Measurements from ENCODE around the gene FAM98C. TPM values are rescaled to one million over a fixed set of nuclear protein-coding genes. Genes with fewer than 3 reads are reported as not detected.

The FAM98C gene
- total RNA-seq, 4 donors from 2014 or later: 24.9 to 69.0 (median 50.3) TPM

DNA sequence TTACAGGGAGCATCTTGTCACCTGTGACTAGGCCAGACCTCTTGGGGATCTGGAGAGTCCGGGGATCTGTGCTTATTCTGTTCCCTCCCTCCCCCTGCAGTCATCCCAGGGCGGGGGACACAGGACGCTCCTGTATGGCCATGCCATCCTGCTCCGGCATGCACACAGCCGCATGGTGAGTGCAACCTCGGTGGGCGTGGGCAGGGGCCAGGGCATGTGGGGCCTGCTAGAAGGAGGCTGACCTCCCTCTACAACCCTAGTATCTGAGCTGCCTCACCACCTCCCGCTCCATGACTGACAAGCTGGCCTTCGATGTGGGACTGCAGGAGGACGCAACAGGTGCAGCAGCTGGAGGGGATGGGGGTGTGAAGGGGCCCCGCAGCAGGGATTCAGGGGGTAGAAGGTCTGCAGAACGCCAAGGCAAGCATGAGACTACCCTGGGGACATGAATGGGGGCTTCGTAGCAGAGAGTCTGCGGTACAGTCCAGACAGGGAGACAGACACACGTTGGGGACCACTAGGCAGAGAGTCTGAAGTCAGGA lies 40.6 kb downstream of the FAM98C start:
- 84 to 88% methylated on average over 12 to 14 of the region's 15 CpGs for WGBS, 2 donors
- DNase-seq (ENCODE audit: low spot score in 2 of 2): no peak
- H3K4me1 ChIP-seq: no peaks in the 10 kb centered on the region
- H3K27me3 ChIP-seq: no peaks in the 10 kb centered on the region
- no peaks in the 10 kb centered on the region for H3K9me3 ChIP-seq
- TF ChIP-seq, protein P1, sequence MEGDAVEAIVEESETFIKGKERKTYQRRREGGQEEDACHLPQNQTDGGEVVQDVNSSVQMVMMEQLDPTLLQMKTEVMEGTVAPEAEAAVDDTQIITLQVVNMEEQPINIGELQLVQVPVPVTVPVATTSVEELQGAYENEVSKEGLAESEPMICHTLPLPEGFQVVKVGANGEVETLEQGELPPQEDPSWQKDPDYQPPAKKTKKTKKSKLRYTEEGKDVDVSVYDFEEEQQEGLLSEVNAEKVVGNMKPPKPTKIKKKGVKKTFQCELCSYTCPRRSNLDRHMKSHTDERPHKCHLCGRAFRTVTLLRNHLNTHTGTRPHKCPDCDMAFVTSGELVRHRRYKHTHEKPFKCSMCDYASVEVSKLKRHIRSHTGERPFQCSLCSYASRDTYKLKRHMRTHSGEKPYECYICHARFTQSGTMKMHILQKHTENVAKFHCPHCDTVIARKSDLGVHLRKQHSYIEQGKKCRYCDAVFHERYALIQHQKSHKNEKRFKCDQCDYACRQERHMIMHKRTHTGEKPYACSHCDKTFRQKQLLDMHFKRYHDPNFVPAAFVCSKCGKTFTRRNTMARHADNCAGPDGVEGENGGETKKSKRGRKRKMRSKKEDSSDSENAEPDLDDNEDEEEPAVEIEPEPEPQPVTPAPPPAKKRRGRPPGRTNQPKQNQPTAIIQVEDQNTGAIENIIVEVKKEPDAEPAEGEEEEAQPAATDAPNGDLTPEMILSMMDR (IDR thresholded peaks at IDR 0.05): no peak
- TF ChIP-seq POLR2A (IDR thresholded peaks at IDR 0.05): no peak
- no peak for TF ChIP-seq EP300 (IDR thresholded peaks at IDR 0.05)
- no peak overlapping the region for H3K27ac ChIP-seq
- H3K4me3 ChIP-seq: no peak overlapping the region
- no peaks in the 10 kb centered on the region for H3K36me3 ChIP-seq

- WGBS, 2 donors: 85 to 86% methylated on average over 7 of the region's 7 CpGs
- Histone ChIP-seq H3K4me1 (no peaks in the 10 kb centered on the region), H3K4me3 (no peak overlapping the region), H3K36me3 (no peaks in the 10 kb centered on the region), H3K27ac (no peak overlapping the region), H3K9me3 (no peaks in the 10 kb centered on the region), H3K27me3 (no peaks in the 10 kb centered on the region)
- TF ChIP-seq, protein P1 (IDR thresholded peaks at IDR 0.05): no peak
- TF ChIP-seq EP300 (IDR thresholded peaks at IDR 0.05): no peak
- DNase-seq (ENCODE audit: low spot score in 2 of 2): no peak
Observed at GRCh38 chr19:38444026-38444425, 41.1 kb downstream of the FAM98C start.

DNA sequence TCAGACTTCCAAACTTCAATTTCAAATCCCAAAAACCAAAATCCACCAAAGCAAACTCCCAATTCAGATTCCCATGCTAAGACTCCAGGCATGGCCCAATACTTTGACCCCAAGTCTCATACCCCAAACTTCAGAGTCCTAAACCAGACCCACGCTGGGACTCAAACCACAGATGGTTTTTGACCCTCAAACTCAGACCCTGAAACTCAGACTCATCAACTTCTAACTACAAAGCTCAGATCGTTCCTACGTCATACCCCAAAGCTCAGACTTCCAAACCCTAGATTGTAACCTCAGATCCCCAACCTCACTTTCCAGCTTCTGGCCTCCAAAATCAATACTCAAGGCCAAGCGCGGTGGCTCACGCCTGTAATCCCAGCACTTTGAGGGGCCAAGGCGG lies 42.5 kb downstream of the FAM98C start:
- Histone ChIP-seq H3K4me3 (no peak overlapping the region), H3K4me1 (no peaks in the 10 kb centered on the region), H3K36me3 (no peaks in the 10 kb centered on the region), H3K9me3 (no peaks in the 10 kb centered on the region), H3K27ac (no peak overlapping the region), H3K27me3 (no peaks in the 10 kb centered on the region)
- WGBS, 2 donors: 92% methylated on average over 7 of the region's 7 CpGs
- no peak for DNase-seq (ENCODE audit: low spot score in 2 of 2)
- TF ChIP-seq, protein P1 (IDR thresholded peaks at IDR 0.05): no peak
- no peak for TF ChIP-seq EP300 (IDR thresholded peaks at IDR 0.05)
- TF ChIP-seq POLR2A (IDR thresholded peaks at IDR 0.05): no peak

GRCh38 chr19:38448225-38448624 lies 45.3 kb downstream of the FAM98C start:
- WGBS, 2 donors: 91 to 97% methylated on average over 9 of the region's 9 CpGs
- Histone ChIP-seq H3K27me3 (no peaks in the 10 kb centered on the region), H3K9me3 (no peaks in the 10 kb centered on the region), H3K36me3 (no peaks in the 10 kb centered on the region), H3K4me1 (no peaks in the 10 kb centered on the region), H3K4me3 (no peak overlapping the region), H3K27ac (no peak overlapping the region)
- no peak for TF ChIP-seq POLR2A (IDR thresholded peaks at IDR 0.05)
- TF ChIP-seq, protein P1 (IDR thresholded peaks at IDR 0.05): no peak
- DNase-seq (ENCODE audit: low spot score in 2 of 2): no peak

DNA sequence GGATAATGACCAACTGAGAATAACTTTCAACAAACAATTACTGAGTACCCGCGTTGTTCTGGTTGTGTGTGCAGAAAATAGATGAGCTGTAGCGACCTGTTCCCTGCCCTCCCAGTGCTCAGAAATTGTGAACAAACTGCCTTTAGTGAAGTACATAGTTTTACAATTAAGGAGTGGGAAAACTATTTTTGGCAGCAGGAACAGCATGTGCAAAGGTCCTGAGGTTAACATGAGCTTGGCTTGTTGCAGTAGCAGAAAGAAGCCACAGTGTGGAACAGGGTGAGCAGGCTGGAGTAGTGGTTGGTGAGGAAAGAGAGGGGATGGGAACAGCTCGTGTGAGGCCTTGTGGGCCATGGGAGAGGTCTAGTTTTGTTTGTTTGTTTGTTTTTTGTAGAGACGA lies 46.6 kb downstream of the FAM98C start:
- Histone ChIP-seq H3K9me3 (no peaks in the 10 kb centered on the region), H3K27ac (no peak overlapping the region), H3K4me3 (no peak overlapping the region), H3K4me1 (no peaks in the 10 kb centered on the region), H3K36me3 (no peaks in the 10 kb centered on the region), H3K27me3 (no peaks in the 10 kb centered on the region)
- TF ChIP-seq, protein P1 (IDR thresholded peaks at IDR 0.05): no peak
- no peak for TF ChIP-seq EP300 (IDR thresholded peaks at IDR 0.05)
- no peak for TF ChIP-seq POLR2A (IDR thresholded peaks at IDR 0.05)
- WGBS, 2 donors: 77 to 78% methylated on average over 5 of the region's 5 CpGs
- no peak for DNase-seq (ENCODE audit: low spot score in 2 of 2)
